Caco-2 (cell line): ENCODE data around the gene RNF43. TPM values are rescaled to one million over a fixed set of nuclear protein-coding genes. Genes with fewer than 3 reads are reported as not detected.

Experiments
- BruUV-seq: library from RNA; stranded (reverse); fragments of 400-500 nt; replicated peaks from 2 replicates; lab custom pipeline; 2021; lab: Mats Ljungman, UMichigan
- CTCF ChIA-PET: fragments of 300-600 bp; sonication (Branson Sonifier 250); formaldehyde crosslinking; loops from one replicate; lab custom pipeline; 2022; ENCODE audit warnings: antibody characterized with exemption; lab: Charles Lee
- POLR2A ChIA-PET: fragments of 300-600 bp; sonication (Branson Sonifier 250); formaldehyde crosslinking; loops from one replicate; lab custom pipeline; 2022; ENCODE audit warnings: antibody characterized with exemption; lab: Charles Lee
- DNase-seq, 2 experiments: peaks; one replicate each; pipeline versions ENCODE4 v3.0.0 to v3.0.0-alpha.2; 2020 to 2022
- H3K27me3 ChIP-seq: replicated peaks from 2 replicates; pipeline ENCODE4 v1.6.0; 2011; ENCODE audit warnings: low read length; ENCODE audit not compliant: control insufficient read depth, insufficient read depth
- H3K36me3 ChIP-seq: 2 replicates; pipeline ENCODE4 v1.5.1; 2011; ENCODE audit warnings: low read length; ENCODE audit not compliant: control insufficient read depth, insufficient read depth
- H3K4me1 ChIP-seq: fragments of 250-450 bp; sonication (Bioruptor Pico); 2 replicates; pipeline ENCODE4 v1.5.1; 2020; ENCODE audit warnings: mild to moderate bottlenecking
- H3K4me3 ChIP-seq: 2 replicates; pipeline ENCODE4 v1.5.1; 2011; ENCODE audit warnings: low read depth, mild to moderate bottlenecking, control low read depth, low read length
- H3K9me3 ChIP-seq: fragments of 250-450 bp; sonication (Bioruptor Pico); 2 replicates; pipeline ENCODE4 v1.5.1; 2020; ENCODE audit warnings: mild to moderate bottlenecking, moderate library complexity
- H3K27ac Mint-ChIP-seq: one replicate; pipeline ENCODE4 v1.8.0; 2022; ENCODE audit warnings: mixed read lengths; ENCODE audit not compliant: unreplicated experiment
- H3K27me3 Mint-ChIP-seq: one replicate; pipeline ENCODE4 v1.8.0; 2022; ENCODE audit warnings: mixed read lengths; ENCODE audit not compliant: insufficient read depth, unreplicated experiment
- H3K36me3 Mint-ChIP-seq: one replicate; pipeline ENCODE4 v1.8.0; 2022; ENCODE audit warnings: mild to moderate bottlenecking, mixed read lengths; ENCODE audit not compliant: insufficient read depth, unreplicated experiment
- H3K4me1 Mint-ChIP-seq: one replicate; pipeline ENCODE4 v1.8.0; 2022; ENCODE audit warnings: low read depth, mixed read lengths; ENCODE audit not compliant: unreplicated experiment
- H3K4me3 Mint-ChIP-seq: one replicate; pipeline ENCODE4 v1.8.0; 2022; ENCODE audit warnings: mild to moderate bottlenecking, moderate library complexity, mixed read lengths; ENCODE audit not compliant: unreplicated experiment
- H3K9me3 Mint-ChIP-seq: one replicate; pipeline ENCODE4 v1.8.0; 2022; ENCODE audit warnings: mixed read lengths; ENCODE audit not compliant: unreplicated experiment
- intact Hi-C: fragments of 100-400 bp; cut with micrococcal nuclease; formaldehyde crosslinking; loops from one replicate; pipeline ENCODE4 v1.10.0; 2022; ENCODE audit not compliant: unreplicated experiment
- total RNA-seq: library from RNA; stranded (reverse); gene quantifications from 2 replicates; pipeline ENCODE4 v1.2.3, GENCODE V29; 2022
- TF ChIP-seq, protein P1 (sequence below), 2 experiments: fragments of 200-600 bp in 1 of 2; IDR thresholded peaks; 1 replicate in 1 of 2; 2 replicates in 1 of 2; pipeline versions ENCODE4 v1.5.1 to v1.8.0; 2011 to 2022; ENCODE audit warnings: antibody characterized with exemption in 1 of 2, control low read depth in 1 of 2, inconsistent platforms in 1 of 2, low read depth in 1 of 2, low read length in 1 of 2, mild to moderate bottlenecking in 1 of 2, moderate library complexity in 1 of 2; ENCODE audit not compliant: insufficient read depth in 1 of 2, severe bottlenecking in 1 of 2, unreplicated experiment in 1 of 2

The RNF43 gene
- total RNA-seq, 1 experiment from 2014 or later: 84.2 TPM

DNA sequence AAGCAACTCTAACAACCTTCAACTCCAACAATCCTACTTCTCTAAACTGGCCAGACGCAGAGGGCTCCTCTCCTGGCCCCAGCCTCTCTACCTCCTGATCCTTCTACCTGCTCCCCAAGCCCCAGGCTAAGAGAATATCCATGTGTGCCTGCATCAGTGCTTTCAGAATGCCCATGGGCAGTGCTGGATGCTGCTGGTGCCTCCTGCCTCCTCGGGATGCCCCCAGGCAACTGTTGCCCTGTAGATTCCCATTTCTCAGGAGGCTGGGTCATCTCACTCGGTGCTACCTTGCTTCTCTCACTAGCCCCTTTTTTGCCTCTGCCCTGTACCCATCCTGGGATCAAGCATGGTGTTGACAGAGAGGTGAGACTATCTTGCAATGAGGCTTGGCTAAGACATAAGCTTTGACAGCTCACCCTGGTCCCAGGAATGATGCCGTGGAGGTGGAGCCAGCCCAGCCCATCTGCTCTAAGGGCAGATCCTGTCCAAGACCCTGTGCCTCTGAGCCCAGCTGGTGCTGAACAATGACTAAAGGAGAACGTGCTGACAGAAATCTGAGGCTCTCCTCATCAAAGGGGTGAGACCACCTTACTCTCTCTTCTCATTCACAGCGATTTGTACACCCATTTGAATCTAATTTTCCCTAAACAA, 45.9 kb downstream of the RNF43 start:
- ChIA-PET POLR2A (interaction anchor here (1.4 kb wide), 1 partner anchor 46 kb away, joined by 3 read pairs; the partner anchor contains the start of gene RNF43), CTCF (no interaction called here)
- DNase-seq: no peak
- Mint-ChIP-seq H3K36me3 (peaks cover 94% of the 10 kb centered on the region), H3K27me3 (no peaks in the 10 kb centered on the region), H3K9me3 (no peaks in the 10 kb centered on the region), H3K4me1 (peaks cover 72% of the 10 kb centered on the region), H3K27ac (peak overlapping the region; percentile 86), H3K4me3 (no peak overlapping the region)
- BruUV-seq: no TSS peak
- TF ChIP-seq, protein P1, sequence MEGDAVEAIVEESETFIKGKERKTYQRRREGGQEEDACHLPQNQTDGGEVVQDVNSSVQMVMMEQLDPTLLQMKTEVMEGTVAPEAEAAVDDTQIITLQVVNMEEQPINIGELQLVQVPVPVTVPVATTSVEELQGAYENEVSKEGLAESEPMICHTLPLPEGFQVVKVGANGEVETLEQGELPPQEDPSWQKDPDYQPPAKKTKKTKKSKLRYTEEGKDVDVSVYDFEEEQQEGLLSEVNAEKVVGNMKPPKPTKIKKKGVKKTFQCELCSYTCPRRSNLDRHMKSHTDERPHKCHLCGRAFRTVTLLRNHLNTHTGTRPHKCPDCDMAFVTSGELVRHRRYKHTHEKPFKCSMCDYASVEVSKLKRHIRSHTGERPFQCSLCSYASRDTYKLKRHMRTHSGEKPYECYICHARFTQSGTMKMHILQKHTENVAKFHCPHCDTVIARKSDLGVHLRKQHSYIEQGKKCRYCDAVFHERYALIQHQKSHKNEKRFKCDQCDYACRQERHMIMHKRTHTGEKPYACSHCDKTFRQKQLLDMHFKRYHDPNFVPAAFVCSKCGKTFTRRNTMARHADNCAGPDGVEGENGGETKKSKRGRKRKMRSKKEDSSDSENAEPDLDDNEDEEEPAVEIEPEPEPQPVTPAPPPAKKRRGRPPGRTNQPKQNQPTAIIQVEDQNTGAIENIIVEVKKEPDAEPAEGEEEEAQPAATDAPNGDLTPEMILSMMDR (IDR thresholded peaks at IDR 0.05; ENCODE audit: insufficient read depth in 1 of 2, low read depth in 1 of 2, low read length in 1 of 2, severe bottlenecking in 1 of 2, unreplicated experiment in 1 of 2): no peak
- no peaks in the 10 kb centered on the region for H3K9me3 ChIP-seq
- no peaks in the 10 kb centered on the region for H3K27me3 ChIP-seq
- peaks cover 2% of the 10 kb centered on the region for H3K36me3 ChIP-seq
- peaks cover 85% of the 10 kb centered on the region for H3K4me1 ChIP-seq
- no peak overlapping the region for H3K4me3 ChIP-seq
- intact Hi-C loops: no loop called here

DNA sequence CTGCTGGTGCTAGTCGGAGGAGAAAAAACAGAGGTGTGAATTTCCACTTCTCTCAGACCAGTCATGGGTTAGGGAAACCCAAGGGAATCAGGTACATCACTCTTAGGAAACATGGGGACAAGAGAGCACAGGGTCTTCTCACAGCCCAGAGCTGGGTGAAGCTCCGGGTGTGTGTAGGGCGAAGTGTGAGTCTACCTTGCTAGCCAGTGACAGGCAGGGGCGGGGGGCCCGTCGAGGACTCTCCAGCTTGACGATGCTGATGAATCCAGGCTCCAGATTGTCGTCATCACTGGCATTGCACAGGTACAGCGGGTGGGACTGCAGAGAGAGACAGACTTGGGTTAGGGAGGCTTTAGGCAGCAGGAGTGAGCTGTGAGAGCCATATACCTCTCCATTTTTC, 46.6 kb downstream of the RNF43 start:
- intact Hi-C loops: no loop called here
- Histone ChIP-seq H3K27me3 (no peaks in the 10 kb centered on the region), H3K4me1 (peaks cover 85% of the 10 kb centered on the region), H3K9me3 (no peaks in the 10 kb centered on the region), H3K4me3 (no peak overlapping the region), H3K36me3 (peaks cover 3% of the 10 kb centered on the region; the same call in 1 of the 2 replicates)
- TF ChIP-seq, protein P1 (IDR thresholded peaks at IDR 0.05; ENCODE audit: insufficient read depth in 1 of 2, low read depth in 1 of 2, low read length in 1 of 2, severe bottlenecking in 1 of 2, unreplicated experiment in 1 of 2): no peak
- DNase-seq: no peak
- ChIA-PET POLR2A (interaction anchor here (1.4 kb wide), 1 partner anchor 47 kb away, joined by 3 read pairs; the partner anchor contains the start of gene RNF43), CTCF (no interaction called here)
- H3K27me3 Mint-ChIP-seq: no peaks in the 10 kb centered on the region
- H3K36me3 Mint-ChIP-seq: peaks cover 95% of the 10 kb centered on the region
- H3K9me3 Mint-ChIP-seq: no peaks in the 10 kb centered on the region
- peak overlapping the region; percentile 86 for H3K27ac Mint-ChIP-seq
- peaks cover 75% of the 10 kb centered on the region for H3K4me1 Mint-ChIP-seq
- BruUV-seq: no TSS peak
- H3K4me3 Mint-ChIP-seq: no peak overlapping the region

DNA sequence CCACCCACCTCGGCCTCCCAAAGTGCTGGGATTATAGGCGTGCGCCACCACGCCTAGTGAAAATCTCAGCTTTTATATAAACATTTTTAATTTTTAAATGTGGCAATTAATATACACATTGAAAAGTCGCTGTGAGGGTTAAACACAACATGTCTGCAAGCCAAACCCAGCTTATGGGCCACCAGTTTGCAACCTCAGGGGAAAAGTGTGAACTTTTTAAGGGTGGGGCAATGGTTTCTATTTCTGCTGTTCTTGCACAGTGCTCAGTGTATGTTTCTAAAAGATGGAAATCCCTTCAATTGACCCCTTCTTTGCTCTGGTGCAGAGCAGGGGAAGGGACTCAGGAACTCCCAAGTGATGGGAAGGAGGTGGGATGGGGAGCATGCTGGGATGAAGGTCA, 47.0 kb downstream of the RNF43 start:
- Histone ChIP-seq H3K27me3 (no peaks in the 10 kb centered on the region), H3K9me3 (no peaks in the 10 kb centered on the region), H3K4me3 (no peak overlapping the region), H3K36me3 (peaks cover 3% of the 10 kb centered on the region; the same call in 1 of the 2 replicates), H3K4me1 (peaks cover 85% of the 10 kb centered on the region)
- H3K9me3 Mint-ChIP-seq: no peaks in the 10 kb centered on the region
- no peaks in the 10 kb centered on the region for H3K27me3 Mint-ChIP-seq
- H3K36me3 Mint-ChIP-seq: peaks cover 95% of the 10 kb centered on the region
- peak overlapping the region; percentile 86 for H3K27ac Mint-ChIP-seq
- DNase-seq: no peak
- H3K4me1 Mint-ChIP-seq: peaks cover 75% of the 10 kb centered on the region
- no TSS peak for BruUV-seq
- intact Hi-C loops: no loop called here
- no peak overlapping the region for H3K4me3 Mint-ChIP-seq
- ChIA-PET CTCF (interaction anchor here (1.9 kb wide), 1 partner anchor 47 kb away, joined by 12 read pairs; the partner anchor contains the start of gene RNF43), POLR2A (interaction anchor here (1.0 to 1.4 kb wide), 2 partner anchors 47 to 145 kb away, joined by 9 to 10 read pairs; partner anchors contain the start of gene RNF43)
- TF ChIP-seq, protein P1 (IDR thresholded peaks at IDR 0.05; ENCODE audit: insufficient read depth in 1 of 2, low read depth in 1 of 2, low read length in 1 of 2, severe bottlenecking in 1 of 2, unreplicated experiment in 1 of 2): no peak
